ENCODE data around the gene SGMS1. TPM values are rescaled to one million over a fixed set of nuclear protein-coding genes. Genes with fewer than 3 reads are reported as not detected.

Gene SGMS1
- total and polyA plus RNA-seq, 10 donors, result 5.9 to 84.3 (median 34.6) TPM

- intact Hi-C loops (cut with DNase I; ENCODE audit: low total_unique reads), result no loop called here
- WGBS, 5 donors, result 52 to 66% (median 57%) methylated on average over 6 of the region's 6 CpGs
- H3K4me3 ChIP-seq, result no peak overlapping the region
- TF ChIP-seq CTCF (IDR thresholded peaks at IDR 0.05 in 8 of 11, conservative IDR thresholded peaks at IDR 0.05 in 3 of 11) (no peak), POLR2AphosphoS5 (IDR thresholded peaks at IDR 0.05) (no peak), POLR2A (IDR thresholded peaks at IDR 0.05) (no peak)
- no peak for DNase-seq
- H3K27me3 ChIP-seq (replicated peaks in 1 of 7), result no peaks in the 10 kb centered on the region
- H3K36me3 ChIP-seq, result peaks cover 0 to 8% (median 0%) of the 10 kb centered on the region in 6 donors
- H3K27ac ChIP-seq, result no peak overlapping the region
- H3K9me3 ChIP-seq, result no peaks in the 10 kb centered on the region
- H3K4me1 ChIP-seq, result peaks cover 3 to 64% (median 23%) of the 10 kb centered on the region in 6 donors
These were observed 298.1 kb downstream of the SGMS1 start for GRCh38 chr10:50325449-50326171.

- Histone ChIP-seq H3K36me3 (peaks cover 0 to 8% (median 0%) of the 10 kb centered on the region in 6 donors), H3K4me3 (no peak overlapping the region), H3K4me1 (peaks cover 3 to 64% (median 23%) of the 10 kb centered on the region in 6 donors), H3K27me3 (replicated peaks in 1 of 7) (no peaks in the 10 kb centered on the region), H3K27ac (peak overlapping the region in 2 of 8 donors; percentile 37 to 64), H3K9me3 (no peaks in the 10 kb centered on the region)
- intact Hi-C loops (cut with DNase I; ENCODE audit: low total_unique reads), result no loop called here
- WGBS, 5 donors, result 73 to 98% (median 96%) methylated on average over 4 of the region's 4 CpGs
- no peak for DNase-seq
- TF ChIP-seq POLR2A (IDR thresholded peaks at IDR 0.05) (no peak), CTCF (IDR thresholded peaks at IDR 0.05 in 8 of 11, conservative IDR thresholded peaks at IDR 0.05 in 3 of 11) (no peak), POLR2AphosphoS5 (IDR thresholded peaks at IDR 0.05) (no peak)
These were observed 298.9 kb downstream of the SGMS1 start for GRCh38 chr10:50324680-50325393.

- H3K36me3 ChIP-seq, result peaks cover 0 to 8% (median 0%) of the 10 kb centered on the region in 6 donors
- intact Hi-C loops (cut with DNase I; ENCODE audit: low total_unique reads), result no loop called here
- DNase-seq, result no peak
- WGBS, 5 donors, result 91 to 99% (median 94%) methylated on average over 2 of the region's 2 CpGs
- peaks cover 3 to 64% (median 23%) of the 10 kb centered on the region in 6 donors for H3K4me1 ChIP-seq
- peak overlapping the region in 3 of 8 donors; percentile 33 to 64 (median 37) for H3K27ac ChIP-seq
- no peaks in the 10 kb centered on the region for H3K9me3 ChIP-seq
- H3K4me3 ChIP-seq, result no peak overlapping the region
- no peak for TF ChIP-seq POLR2A (IDR thresholded peaks at IDR 0.05)
- TF ChIP-seq CTCF (IDR thresholded peaks at IDR 0.05 in 8 of 11, conservative IDR thresholded peaks at IDR 0.05 in 3 of 11), result no peak
- no peak for TF ChIP-seq POLR2AphosphoS5 (IDR thresholded peaks at IDR 0.05)
- H3K27me3 ChIP-seq (replicated peaks in 1 of 7), result no peaks in the 10 kb centered on the region
These were observed 299.7 kb downstream of the SGMS1 start for GRCh38 chr10:50324046-50324445.

- Histone ChIP-seq H3K27me3 (replicated peaks in 1 of 7) (no peaks in the 10 kb centered on the region), H3K4me1 (peaks cover 3 to 61% (median 18%) of the 10 kb centered on the region in 6 donors), H3K4me3 (no peak overlapping the region), H3K9me3 (no peaks in the 10 kb centered on the region), H3K27ac (no peak overlapping the region), H3K36me3 (peaks cover 0 to 8% (median 0%) of the 10 kb centered on the region in 6 donors)
- DNase-seq, result no peak
- TF ChIP-seq CTCF (IDR thresholded peaks at IDR 0.05 in 8 of 11, conservative IDR thresholded peaks at IDR 0.05 in 3 of 11) (no peak), POLR2A (IDR thresholded peaks at IDR 0.05) (no peak), POLR2AphosphoS5 (IDR thresholded peaks at IDR 0.05) (no peak)
- intact Hi-C loops (cut with DNase I; ENCODE audit: low total_unique reads), result no loop called here
- 67 to 87% (median 80%) methylated on average over 3 of the region's 3 CpGs for WGBS, 5 donors
These were observed 301.7 kb downstream of the SGMS1 start for GRCh38 chr10:50322077-50322476.
